SIG-M5 treated with dmso at 0.1 percent for 504 hours (cell line): ENCODE data around the gene FOXI3.

Source experiments
- DNase-seq: peaks from one replicate; lab custom pipeline; 2025; ENCODE audit not compliant: unreplicated experiment; lab: John Stamatoyannopoulos, UW

FOXI3 gene

GRCh38 chr2:88452565-88452905, at the start of gene FOXI3:
FOXI3 (minus strand) TSS chr2:88452693; CDS start chr2:88452535, 158 bp downstream.
- DNase-seq = no peak

GRCh38 chr2:88500691-88501090, 48.2 kb upstream of the FOXI3 start:
- DNase-seq = no peak

GRCh38 chr2:88499204-88499603, 46.7 kb upstream of the FOXI3 start:
- no peak for DNase-seq

GRCh38 chr2:88493481-88493880, 41.0 kb upstream of the FOXI3 start:
- no peak for DNase-seq

- DNase-seq = no peak
Observed at GRCh38 chr2:88492002-88492401, 39.5 kb upstream of the FOXI3 start.

- DNase-seq = no peak
Observed at GRCh38 chr2:88489181-88489580, 36.7 kb upstream of the FOXI3 start.

- no peak for DNase-seq
Observed at GRCh38 chr2:88483200-88483599, 30.7 kb upstream of the FOXI3 start.

GRCh38 chr2:88481691-88482336, 29.3 kb upstream of the FOXI3 start:
- DNase-seq = peak; percentile 56

GRCh38 chr2:88472811-88473210, 20.3 kb upstream of the FOXI3 start:
- DNase-seq = no peak

GRCh38 chr2:88471083-88471942, 18.8 kb upstream of the FOXI3 start:
- no peak for DNase-seq

GRCh38 chr2:88469202-88470114, 17.0 kb upstream of the FOXI3 start:
- no peak for DNase-seq

- no peak for DNase-seq
Observed at GRCh38 chr2:88464153-88464552, 11.7 kb upstream of the FOXI3 start.

- no peak for DNase-seq
Observed at GRCh38 chr2:88458633-88459032, 6.1 kb upstream of the FOXI3 start.

- DNase-seq = no peak
Observed at GRCh38 chr2:88452980-88453582, 588 bp upstream of the FOXI3 start.

- DNase-seq = no peak
Observed at GRCh38 chr2:88451811-88452564, 505 bp downstream of the FOXI3 start.

- DNase-seq = no peak
Observed at GRCh38 chr2:88450925-88451810, 1.3 kb downstream of the FOXI3 start.

- no peak for DNase-seq
Observed at GRCh38 chr2:88450186-88450585, 2.3 kb downstream of the FOXI3 start.

- no peak for DNase-seq
Observed at GRCh38 chr2:88448248-88448647, 4.2 kb downstream of the FOXI3 start.

- no peak for DNase-seq
Observed at GRCh38 chr2:88443353-88443938, 9.0 kb downstream of the FOXI3 start.
